GM19324 (cell line): ENCODE measurements around the gene ZNF423.

ENCODE experiments used
- ATAC-seq: cut with Tn5 transposase; IDR thresholded peaks from one replicate; pipeline ENCODE4 v1.9.1; 2021; ENCODE audit warnings: mild to moderate bottlenecking, moderate library complexity; ENCODE audit not compliant: unreplicated experiment, low FRiP score

The ZNF423 gene

DNA sequence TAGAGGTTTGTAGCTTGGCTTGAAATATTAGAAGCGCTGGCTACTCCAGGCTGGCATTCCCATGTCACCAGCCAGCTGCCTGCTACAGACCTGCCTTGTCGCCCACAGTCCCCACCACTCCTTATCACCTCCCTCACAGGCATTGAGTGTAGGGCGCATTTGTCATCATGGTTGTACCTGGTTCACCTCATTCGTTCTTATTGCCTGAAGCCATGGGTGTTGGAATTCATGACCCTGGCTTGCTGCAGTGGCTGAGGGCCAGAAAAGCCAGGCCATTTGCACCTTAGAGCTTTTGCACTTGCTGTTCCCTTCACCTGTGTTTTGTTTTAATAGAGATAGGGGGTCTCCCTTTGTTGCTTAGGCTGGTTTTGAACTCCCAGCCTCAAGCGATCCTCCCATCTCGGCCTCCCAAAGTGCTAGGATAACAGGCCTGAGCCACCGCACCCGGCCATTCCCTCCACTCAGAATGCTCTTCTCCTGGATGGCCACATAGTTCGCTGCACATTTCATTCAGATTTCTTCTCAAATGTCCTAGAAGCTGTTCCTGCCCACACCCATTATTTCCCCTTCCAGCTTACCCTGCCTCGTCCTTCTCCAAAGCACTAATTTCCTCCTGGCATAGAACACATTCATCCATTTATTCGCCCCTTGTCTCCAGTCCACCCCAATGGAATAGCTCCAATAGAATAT lies 384.7 kb downstream of the ZNF423 start:
- ATAC-seq = no peak

DNA sequence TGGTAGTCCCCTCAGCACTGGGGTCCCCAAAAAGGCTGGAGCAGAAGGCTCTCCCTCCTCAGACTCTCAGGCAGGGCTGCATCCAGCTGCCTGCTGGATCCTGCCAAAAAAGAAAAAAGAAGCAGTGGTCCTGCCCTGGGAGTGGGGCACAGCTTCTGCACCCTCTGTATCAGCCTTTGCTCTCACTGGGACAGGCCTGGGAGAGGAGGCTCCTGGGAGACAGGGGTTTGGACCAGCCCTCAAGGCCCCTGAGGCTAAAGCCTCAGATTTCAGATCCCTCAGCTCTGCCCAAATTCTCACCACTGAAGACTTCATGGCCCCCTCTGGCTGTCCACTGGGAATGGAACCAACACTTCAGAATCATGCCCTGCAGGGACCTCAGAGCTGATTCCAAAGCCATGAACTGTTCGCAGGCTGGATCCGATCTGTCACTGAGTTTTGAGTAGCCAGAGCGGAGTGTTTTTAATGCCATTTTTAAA lies 385.4 kb downstream of the ZNF423 start:
- no peak for ATAC-seq

DNA sequence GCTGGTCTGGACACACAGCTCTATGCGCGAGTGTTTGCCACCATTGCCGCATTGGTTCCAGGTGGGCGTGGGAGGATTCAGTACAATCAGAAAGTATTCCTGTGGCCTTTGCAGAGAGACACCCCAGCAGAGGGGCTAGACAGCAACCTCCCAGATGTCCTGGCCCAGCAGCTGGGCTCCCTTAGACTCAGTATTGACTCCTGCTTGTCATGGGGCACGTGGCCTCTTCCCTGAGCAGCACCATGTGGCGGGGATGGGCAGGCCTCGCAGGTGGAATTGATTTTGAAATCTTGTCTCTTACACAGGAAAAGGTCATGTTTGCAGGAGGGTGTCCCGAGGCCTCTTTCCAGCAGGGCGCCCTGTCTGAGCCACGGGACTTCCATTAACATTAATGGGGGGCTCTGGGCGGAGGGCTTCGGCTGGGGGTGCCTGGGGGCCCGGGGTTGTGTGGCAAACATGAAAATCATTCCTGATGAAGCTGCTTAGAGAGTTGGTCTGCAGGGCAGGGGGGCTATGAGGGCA lies 385.9 kb downstream of the ZNF423 start:
- no peak for ATAC-seq

DNA sequence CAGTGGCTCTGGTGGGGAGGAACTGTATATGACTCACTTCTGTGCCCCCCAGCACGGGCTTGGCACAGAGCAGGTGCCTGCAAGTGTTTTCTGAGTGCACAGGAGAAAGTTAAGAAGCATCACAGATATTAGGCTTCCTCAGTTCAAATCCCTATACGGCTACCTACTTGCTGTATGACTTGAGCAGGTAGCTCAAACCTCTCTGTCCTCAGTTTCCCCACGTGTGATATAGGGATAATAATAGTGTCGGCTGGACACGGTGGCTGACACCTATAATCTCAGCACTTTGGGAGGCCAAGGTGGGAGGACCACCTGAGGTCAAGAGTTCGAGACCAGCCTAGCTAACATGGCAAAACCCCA lies 386.6 kb downstream of the ZNF423 start:
- no peak for ATAC-seq

DNA sequence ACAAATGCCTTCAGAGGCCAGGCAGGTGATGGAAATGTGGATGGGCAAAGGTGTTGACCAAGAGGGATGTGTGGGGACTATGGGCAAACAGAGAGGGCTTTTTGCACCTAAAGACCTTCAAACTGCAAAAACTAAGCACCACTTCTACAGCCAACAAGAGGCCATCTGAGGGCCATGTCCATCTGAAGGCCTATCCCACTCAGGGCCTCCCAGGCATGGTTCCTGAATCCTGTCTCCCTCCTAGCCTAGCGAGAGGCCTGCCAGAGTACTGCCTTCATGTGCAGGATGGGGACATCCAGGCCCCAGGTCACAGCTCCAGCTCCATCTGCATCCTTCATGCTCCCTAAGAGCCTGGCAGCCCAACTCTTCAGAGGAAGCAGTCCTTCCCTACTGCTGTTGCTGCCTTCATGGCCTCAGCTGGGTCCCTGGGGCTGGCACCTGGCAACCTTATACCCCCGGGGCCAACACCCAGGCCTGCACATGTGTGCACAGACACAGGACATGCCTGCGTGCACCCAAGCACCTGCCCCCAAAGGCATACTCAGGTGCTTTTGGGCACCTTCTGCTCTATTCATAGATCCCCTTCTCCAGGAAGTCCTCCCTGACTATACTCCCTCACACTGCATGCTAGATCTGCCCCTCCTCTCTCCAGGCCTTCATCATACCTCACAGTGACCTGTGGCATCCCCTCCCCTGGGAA lies 387.2 kb downstream of the ZNF423 start:
- no peak for ATAC-seq

DNA sequence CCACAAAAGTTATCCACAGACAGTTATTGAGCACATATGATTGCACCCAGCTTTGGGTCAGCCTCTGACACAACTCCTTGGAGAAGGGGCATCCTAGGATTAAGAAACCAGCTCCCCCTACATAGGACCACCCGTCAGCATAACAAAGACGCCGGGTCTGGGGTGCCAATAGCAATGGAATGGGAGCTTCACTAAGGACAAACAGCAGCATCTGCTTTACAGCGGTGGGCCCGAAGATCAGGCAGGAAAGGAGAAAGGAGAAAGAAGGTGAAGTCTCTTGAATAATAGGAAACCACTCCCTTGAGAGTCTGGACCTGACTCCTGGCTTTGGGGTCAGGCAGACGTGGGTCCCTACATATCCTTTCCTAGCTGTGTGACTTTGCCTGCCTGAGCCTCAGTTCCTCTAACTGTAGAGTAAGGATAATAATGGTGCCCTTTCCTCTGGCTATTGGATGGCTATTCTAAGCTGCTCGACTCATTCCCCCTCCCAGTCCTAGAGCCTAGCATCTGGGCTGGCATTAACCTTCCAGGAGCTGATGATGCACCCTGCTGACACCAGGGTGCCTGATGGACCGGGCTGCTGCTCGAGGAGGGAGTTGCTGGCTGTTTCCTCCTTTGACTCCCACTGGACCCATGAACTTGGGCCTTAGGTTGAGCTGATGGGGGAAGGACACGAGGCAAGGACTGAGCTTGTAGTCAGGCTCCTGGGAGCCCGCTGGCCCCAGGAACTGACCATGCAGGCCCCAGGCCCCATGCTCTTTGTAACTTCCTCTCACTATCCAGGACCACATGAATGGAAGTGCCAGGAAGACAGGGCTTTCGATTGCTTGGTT lies 388.2 kb downstream of the ZNF423 start:
- ATAC-seq = no peak

DNA sequence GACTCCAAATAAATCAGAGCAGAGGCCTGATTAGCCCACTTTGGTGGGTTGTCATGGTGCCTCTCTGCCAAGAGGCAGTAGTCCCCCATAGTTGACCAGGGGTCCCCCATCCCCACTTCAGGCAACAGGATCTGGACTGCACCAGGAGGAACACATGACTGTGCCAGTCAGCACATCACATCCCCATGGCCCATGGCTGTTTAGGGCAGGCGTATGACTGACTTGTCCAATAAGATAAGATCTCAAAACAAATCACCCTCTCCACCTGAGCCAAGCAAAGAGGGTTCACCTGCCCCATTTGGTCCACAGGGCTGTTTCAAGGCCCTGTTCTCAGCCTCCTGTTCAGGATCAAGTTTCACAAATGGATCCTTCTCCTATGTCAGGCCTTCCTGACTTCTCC lies 389.0 kb downstream of the ZNF423 start:
- no peak for ATAC-seq

DNA sequence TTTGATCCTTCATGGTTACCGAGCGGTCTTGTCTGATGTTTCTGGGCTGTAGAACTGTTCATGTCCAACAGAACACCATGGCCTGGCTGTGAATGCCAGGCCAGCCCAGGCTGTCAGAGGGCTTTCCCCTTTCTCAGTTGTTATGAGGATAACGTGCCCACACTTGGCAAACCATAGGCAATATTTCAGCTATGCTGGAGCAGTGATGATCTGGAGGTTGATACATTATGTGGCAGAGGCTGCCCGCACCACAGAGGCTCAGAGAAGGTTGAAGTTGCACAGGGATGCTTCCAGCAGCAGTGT lies 389.4 kb downstream of the ZNF423 start:
- no peak for ATAC-seq

DNA sequence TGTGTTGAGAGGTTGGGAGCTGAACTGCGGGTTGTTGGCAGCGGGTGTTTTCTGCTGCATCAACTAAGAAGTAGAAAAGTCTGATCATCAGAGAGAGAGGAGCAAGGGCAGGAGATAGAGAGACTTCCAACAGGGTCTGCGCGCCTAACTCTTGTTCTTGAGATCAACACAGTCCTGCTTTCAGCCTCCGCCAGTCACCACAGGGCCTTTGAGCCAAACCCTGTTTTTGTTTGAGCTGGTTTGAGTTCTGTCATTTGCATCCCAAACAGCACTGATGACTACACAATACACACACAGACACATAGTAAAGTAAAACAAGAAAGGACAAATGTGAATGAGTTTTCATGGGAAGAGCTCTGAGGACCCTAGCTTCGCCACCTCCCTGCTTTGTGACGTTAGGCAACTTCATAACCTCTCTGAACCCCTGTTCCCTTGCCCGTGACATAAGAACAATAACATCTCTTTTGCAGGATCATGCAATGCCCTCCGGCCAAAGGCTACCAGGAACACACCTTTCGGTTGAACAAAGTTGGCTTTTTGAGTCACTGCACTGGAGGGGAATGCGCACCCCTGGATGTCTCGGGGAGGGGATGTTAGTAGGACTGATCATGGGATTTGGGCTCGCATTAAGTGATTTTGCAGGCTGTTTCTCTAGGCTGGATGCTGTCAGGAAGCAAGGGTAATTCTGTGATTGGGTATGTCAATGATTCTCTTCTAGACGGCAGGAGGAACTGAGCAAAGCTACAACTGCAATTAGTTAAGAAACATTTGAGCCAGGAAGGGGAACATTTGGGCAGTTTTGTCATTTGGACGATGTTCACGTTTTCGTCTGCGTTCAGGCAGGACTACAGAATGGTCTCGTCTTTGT lies 390.0 kb downstream of the ZNF423 start:
- ATAC-seq = no peak

DNA sequence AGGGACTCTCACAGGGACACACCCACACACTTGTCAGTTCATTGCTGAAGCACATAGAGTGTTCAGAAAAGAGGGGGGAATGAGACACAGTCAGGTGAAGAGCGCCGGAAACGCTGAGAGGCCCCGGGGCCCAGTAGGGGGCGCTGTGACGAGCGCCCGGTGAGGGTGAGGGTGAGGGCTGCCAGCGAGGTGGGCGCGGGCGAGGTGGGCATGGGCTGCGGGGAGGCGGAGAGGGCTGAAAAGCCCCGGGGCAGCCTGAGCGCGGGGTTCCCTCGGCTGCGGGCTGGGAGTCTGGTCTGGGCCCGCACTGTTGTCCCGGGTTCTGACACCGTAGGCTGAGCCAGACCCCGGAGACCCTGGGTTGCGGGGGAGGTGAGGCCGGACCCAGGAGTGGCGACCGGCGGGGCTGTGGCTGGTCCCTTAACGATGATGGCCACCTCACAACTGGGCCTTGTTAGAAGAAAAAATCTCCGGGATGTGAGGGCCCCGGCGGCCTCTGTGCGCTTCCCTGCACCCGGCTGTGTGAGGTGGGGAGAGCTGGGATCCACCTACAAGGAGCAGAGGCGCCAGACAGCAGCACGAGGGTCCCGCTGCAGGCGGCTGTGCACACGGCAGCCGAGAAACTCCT lies 390.9 kb downstream of the ZNF423 start:
- ATAC-seq = no peak

DNA sequence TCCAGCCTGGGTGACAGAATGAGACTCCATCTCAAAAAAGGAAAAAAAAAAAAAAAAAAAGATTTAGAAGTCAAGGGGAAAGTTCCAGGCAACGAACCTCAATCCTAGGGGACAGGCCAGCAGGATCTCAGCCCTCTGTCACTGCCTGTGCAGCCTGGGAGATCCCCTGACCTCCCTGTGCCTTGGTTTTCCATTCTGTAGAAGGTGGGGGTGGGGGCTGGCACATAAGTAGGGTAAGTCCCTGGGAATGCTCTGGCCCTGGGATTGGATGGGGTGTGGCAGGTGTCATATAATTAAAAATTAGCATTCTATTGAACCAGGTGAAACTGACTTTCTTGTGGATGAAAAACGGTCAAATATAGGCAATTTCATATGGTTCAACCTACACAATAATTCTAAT lies 391.8 kb downstream of the ZNF423 start:
- ATAC-seq = no peak

DNA sequence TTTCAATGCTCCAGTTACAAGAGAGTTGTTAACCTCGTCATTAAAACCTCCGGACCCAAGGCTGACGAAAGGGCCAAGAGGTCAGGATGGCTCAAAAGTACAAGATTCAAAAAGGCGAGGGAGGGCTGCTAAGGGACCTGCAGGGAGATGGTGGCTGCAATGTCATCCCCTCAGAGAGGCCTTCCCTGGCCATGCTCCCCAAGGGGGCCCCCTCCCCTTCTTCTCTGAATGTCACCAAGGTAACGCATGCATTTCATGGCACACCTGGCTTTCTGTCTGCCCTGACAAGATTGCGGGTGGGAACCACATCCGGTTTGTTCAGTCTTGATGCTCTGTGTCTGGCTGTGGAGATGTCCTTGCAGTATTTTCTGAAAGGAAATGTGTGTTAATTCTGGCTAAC lies 392.4 kb downstream of the ZNF423 start:
- ATAC-seq = peak; percentile 94

DNA sequence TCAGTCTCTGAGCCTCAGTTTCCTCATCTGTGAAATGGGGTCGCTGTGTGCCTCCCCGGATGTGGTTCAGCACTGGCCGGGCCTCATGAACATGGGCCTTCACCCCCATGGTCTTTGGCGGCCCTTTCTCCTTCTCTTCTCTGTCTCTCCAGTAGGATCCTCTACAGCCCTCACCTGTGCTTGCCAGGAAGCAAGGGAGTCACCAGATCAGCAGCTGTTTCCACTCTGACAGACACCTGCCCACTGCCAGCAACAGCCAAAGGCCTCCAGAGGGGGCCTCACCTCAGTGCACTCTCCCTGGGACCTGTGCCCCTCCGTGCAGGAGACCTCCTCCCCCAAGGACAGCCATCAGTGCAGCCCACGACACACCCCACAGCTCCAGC lies 392.9 kb downstream of the ZNF423 start:
- ATAC-seq = no peak

DNA sequence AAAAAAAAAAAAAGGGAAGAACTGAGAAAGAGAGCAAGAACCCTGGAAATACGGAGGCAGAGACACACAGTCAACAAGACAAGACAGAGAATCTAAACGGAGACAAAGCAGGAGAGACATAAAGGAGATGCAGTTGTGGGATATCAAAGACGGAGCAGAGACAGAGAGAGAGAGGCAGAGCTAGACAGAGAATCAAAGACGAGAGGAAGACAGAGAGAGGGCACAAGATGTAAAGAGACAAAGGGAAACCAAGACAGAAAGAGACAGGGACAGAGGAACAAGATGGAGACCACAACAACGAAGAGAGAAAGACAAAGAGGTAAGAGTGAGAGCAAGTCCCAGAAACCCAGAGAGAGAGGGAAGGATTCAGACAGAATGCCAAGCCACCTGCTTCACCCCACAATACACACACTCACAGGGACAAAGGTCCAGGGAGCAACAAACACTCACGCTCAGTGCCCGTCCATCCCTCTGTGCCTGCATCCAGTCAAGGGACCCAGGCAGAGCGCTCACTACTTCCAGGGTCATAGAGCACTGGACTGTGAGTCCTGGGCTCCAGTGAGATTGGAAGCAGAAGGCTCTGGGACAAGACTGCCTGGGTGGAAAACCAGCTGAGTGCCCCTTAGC lies 393.4 kb downstream of the ZNF423 start:
- no peak for ATAC-seq

DNA sequence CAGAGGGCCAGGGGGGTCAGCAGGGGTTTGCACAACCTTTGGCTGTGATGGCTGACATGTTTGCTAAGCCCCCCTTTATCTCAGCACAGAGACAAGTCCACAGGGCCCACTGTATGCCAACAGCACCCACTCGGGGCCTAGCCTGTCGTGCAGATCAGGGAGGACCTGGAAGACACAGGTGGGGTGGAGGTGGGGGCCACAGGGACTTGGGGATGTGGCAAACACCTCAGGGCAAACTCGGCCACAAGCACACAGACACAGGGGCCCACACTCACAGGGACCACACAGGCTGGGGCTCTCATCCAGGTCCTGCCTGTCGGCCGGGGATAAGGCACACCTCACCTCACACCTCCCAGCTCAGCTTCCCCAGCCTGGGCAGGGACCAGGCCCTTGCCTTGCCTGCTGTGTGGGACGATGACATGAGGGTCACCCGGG lies 394.4 kb downstream of the ZNF423 start:
- no peak for ATAC-seq

DNA sequence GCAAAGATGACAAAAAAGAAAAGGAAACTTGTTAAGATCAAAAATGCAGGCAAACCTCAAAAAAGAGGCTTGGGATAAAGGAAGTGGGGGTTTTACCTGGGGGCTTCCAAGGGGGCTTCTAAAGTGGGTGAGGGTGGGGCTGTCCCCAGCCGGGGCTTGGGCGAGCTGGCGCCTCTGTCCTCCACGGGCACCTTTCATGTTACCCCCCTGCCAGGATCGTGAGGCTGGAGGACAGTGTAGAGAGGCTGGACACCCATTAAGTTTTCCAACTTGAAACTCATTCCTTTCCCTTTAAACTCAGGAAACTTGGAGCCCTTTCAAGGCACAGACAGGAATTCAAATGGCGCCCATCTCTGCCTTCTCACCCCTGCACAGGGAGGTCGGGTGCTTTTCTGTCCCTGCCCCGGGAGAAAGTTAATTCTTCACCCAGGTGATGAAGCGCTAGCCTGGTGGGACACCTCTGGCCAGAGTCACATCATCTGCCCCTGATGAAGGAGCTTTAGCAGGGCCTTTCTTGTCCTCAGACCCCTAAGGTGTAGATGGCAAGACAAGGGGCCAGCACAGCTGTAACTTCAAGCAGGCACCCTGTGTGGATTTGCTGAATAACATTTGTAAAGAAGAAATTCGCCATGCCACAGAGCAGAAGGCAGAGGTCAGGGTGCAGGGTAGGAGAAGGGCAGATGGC lies 395.0 kb downstream of the ZNF423 start:
- no peak for ATAC-seq

DNA sequence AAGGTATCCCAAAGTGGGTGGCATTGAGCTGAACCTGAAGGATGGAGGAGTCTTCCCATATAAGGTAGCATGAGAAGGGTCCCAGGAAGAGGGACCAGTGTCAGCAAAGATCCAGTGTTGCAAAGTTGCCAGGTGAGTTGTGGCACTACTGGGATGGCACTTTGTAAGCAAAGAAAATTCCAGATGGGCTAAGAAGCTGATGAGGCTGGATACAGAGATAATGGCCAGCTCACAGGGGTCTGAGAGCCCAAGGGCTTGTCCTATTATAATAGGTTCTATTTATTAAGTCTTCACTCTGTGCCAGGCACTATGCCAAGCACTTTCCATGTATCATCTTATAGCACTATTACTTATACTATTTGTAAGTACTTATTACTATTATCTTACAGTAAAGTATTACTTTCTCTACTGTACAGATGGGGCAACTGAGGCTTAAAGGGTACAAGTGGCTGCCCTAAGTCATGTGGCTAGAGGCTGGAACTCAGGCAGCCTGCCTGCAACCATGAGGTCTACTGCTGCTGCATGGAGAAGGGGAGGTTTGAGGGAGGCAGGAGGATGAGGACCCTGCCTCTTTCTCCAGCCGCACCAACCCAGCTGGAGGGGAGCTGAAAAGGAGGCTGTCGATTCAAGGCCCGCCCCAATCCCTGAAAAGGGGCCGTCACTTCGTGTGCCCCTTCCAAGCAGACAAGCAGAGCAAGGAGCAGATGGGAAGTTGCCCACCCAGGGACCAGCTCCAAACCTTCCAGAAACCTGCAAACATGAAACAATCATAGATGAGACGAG lies 395.8 kb downstream of the ZNF423 start:
- no peak for ATAC-seq
